ENCODE results near the gene EML4. TPM values are rescaled to one million over a fixed set of nuclear protein-coding genes. Genes with fewer than 3 reads are reported as not detected.

Gene EML4
- total RNA-seq, 1 donor from 2014 or later: 72.2 TPM

DNA sequence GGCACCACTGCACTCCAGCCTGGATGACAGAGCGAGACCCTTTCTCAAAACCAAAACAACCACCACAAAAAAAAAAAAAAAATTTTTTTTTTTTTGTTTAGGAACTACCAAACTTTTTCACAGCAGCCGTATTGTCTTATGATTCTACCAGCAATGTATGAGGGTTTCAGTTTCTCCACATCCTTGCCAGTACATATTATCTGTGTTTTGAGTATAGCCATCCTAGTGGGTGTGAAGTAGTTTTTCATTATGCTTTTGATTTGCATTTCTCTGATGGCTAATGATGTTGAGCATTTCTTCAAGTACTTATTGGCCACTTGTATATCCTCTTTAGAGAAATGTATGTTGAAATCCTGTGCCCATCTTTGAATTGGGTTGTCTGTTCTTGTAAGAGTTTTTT, 140.2 kb downstream of the EML4 start:
- no peaks in the 10 kb centered on the region for H3K27me3 Mint-ChIP-seq (ENCODE audit: low read depth)
- no peak overlapping the region for H3K4me3 Mint-ChIP-seq
- no peak overlapping the region for H3K27ac Mint-ChIP-seq (ENCODE audit: unreplicated experiment)
- no peak for DNase-seq (ENCODE audit: low read depth, low spot score)
- H3K4me1 Mint-ChIP-seq: no peaks in the 10 kb centered on the region
- TF ChIP-seq, protein P1, sequence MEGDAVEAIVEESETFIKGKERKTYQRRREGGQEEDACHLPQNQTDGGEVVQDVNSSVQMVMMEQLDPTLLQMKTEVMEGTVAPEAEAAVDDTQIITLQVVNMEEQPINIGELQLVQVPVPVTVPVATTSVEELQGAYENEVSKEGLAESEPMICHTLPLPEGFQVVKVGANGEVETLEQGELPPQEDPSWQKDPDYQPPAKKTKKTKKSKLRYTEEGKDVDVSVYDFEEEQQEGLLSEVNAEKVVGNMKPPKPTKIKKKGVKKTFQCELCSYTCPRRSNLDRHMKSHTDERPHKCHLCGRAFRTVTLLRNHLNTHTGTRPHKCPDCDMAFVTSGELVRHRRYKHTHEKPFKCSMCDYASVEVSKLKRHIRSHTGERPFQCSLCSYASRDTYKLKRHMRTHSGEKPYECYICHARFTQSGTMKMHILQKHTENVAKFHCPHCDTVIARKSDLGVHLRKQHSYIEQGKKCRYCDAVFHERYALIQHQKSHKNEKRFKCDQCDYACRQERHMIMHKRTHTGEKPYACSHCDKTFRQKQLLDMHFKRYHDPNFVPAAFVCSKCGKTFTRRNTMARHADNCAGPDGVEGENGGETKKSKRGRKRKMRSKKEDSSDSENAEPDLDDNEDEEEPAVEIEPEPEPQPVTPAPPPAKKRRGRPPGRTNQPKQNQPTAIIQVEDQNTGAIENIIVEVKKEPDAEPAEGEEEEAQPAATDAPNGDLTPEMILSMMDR (conservative IDR thresholded peaks at IDR 0.05): no peak
- no peaks in the 10 kb centered on the region for H3K9me3 Mint-ChIP-seq
- peaks cover 9% of the 10 kb centered on the region for H3K36me3 Mint-ChIP-seq (ENCODE audit: low read depth)

DNA sequence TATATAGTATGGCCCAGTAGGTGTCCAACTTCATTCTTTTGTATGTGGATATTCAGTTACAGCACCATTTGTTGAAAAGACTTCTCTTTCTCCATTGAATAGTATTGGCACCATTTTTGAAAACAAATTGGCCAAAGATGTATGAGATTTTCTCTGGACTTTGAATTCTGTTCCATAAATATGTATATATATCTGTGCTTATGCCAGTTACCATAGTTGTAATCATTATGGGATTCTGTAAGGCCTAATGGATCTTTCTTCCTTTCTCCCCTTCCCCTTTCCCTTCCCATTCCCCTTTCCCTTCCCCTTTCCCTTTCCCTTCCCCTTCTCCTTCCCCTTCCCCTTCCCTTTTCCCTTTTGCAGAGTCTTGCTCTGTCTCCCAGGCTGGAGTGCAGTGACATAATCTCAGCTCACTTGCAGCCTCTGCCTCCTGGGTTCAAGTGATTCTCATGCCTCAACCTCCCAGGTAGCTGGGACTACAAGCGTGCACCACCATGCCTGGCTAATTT, 140.9 kb downstream of the EML4 start:
- no peaks in the 10 kb centered on the region for H3K27me3 Mint-ChIP-seq (ENCODE audit: low read depth)
- no peaks in the 10 kb centered on the region for H3K9me3 Mint-ChIP-seq
- H3K36me3 Mint-ChIP-seq (ENCODE audit: low read depth): peaks cover 9% of the 10 kb centered on the region
- TF ChIP-seq, protein P1 (conservative IDR thresholded peaks at IDR 0.05): no peak
- no peak overlapping the region for H3K4me3 Mint-ChIP-seq
- H3K27ac Mint-ChIP-seq (ENCODE audit: unreplicated experiment): no peak overlapping the region
- no peaks in the 10 kb centered on the region for H3K4me1 Mint-ChIP-seq
- no peak for DNase-seq (ENCODE audit: low read depth, low spot score)

- H3K4me1 Mint-ChIP-seq: peaks cover 5% of the 10 kb centered on the region
- no peaks in the 10 kb centered on the region for H3K9me3 Mint-ChIP-seq
- H3K4me3 Mint-ChIP-seq: no peak overlapping the region
- H3K36me3 Mint-ChIP-seq (ENCODE audit: low read depth): peaks cover 4% of the 10 kb centered on the region
- no peaks in the 10 kb centered on the region for H3K27me3 Mint-ChIP-seq (ENCODE audit: low read depth)
- H3K27ac Mint-ChIP-seq (ENCODE audit: unreplicated experiment): no peak overlapping the region
- TF ChIP-seq, protein P1 (conservative IDR thresholded peaks at IDR 0.05): no peak
- DNase-seq (ENCODE audit: low read depth, low spot score): no peak
These were observed 143.0 kb downstream of the EML4 start for GRCh38 chr2:42312106-42312505.

GRCh38 chr2:42314892-42315468, 145.8 kb downstream of the EML4 start:
- Mint-ChIP-seq H3K27ac (ENCODE audit: unreplicated experiment) (no peak overlapping the region), H3K4me1 (peaks cover 5% of the 10 kb centered on the region), H3K9me3 (no peaks in the 10 kb centered on the region), H3K4me3 (no peak overlapping the region), H3K36me3 (ENCODE audit: low read depth) (peaks cover 8% of the 10 kb centered on the region), H3K27me3 (ENCODE audit: low read depth) (no peaks in the 10 kb centered on the region)
- TF ChIP-seq, protein P1 (conservative IDR thresholded peaks at IDR 0.05): no peak
- DNase-seq (ENCODE audit: low read depth, low spot score): no peak

DNA sequence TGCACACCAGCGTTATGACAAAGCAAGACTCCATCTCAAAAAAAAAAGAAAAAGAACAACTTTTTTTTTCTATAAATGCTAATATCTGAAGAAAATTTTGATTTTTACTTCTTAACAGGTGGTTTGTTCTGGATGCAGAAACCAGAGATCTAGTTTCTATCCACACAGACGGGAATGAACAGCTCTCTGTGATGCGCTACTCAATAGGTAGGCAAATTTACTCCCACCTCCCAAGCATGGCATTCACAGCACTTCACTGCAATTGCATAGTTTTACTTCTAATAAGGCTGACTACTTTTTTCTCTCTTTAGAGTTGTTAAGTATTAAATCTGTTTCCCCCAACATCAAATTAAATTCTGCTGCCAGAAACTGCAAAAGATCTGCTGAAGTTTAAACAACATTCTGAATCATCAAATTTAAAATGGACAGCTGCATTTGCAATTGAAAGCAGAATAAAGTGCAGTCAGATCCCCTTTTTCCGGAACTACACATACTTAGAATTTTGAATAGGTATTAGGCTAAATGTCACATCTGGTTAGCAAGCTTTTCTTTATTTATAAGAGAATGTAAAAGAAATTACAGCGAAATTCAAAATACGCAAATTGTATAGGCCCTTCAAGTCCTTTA, 146.8 kb downstream of the EML4 start:
- H3K27me3 Mint-ChIP-seq (ENCODE audit: low read depth): no peaks in the 10 kb centered on the region
- TF ChIP-seq, protein P1 (conservative IDR thresholded peaks at IDR 0.05): no peak
- peaks cover 5% of the 10 kb centered on the region for H3K4me1 Mint-ChIP-seq
- no peak overlapping the region for H3K4me3 Mint-ChIP-seq
- H3K36me3 Mint-ChIP-seq (ENCODE audit: low read depth): peaks cover 12% of the 10 kb centered on the region
- peak overlapping the region; percentile 81 for H3K27ac Mint-ChIP-seq (ENCODE audit: unreplicated experiment)
- no peaks in the 10 kb centered on the region for H3K9me3 Mint-ChIP-seq
- DNase-seq (ENCODE audit: low read depth, low spot score): no peak
